Glutamatergic neuron (in vitro differentiated cells): ENCODE results near the gene CAMKMT. TPM values are rescaled to one million over a fixed set of nuclear protein-coding genes. Genes with fewer than 3 reads are reported as not detected.

Source experiments
- DNase-seq: peaks from one replicate; pipeline ENCODE4 v3.0.0; 2022
- H3K27ac Mint-ChIP-seq: one replicate; pipeline ENCODE4 v1.8.0; 2020; ENCODE audit warnings: mild to moderate bottlenecking, mixed read lengths, inconsistent platforms; ENCODE audit not compliant: unreplicated experiment
- H3K27me3 Mint-ChIP-seq: one replicate; pipeline ENCODE4 v1.8.0; 2020; ENCODE audit warnings: mild to moderate bottlenecking, moderate library complexity, mixed read lengths, inconsistent platforms; ENCODE audit not compliant: unreplicated experiment
- H3K36me3 Mint-ChIP-seq: one replicate; pipeline ENCODE4 v1.8.0; 2020; ENCODE audit warnings: mild to moderate bottlenecking, mixed read lengths, inconsistent platforms; ENCODE audit not compliant: unreplicated experiment
- H3K4me1 Mint-ChIP-seq: one replicate; pipeline ENCODE4 v1.8.0; 2020; ENCODE audit warnings: mild to moderate bottlenecking, low read depth, mixed read lengths, inconsistent platforms; ENCODE audit not compliant: unreplicated experiment
- H3K4me3 Mint-ChIP-seq: one replicate; pipeline ENCODE4 v1.8.0; 2020; ENCODE audit warnings: mild to moderate bottlenecking, mixed read lengths, inconsistent platforms; ENCODE audit not compliant: unreplicated experiment
- H3K9me3 Mint-ChIP-seq: one replicate; pipeline ENCODE4 v1.8.0; 2020; ENCODE audit warnings: mild to moderate bottlenecking, moderate library complexity, mixed read lengths, inconsistent platforms; ENCODE audit not compliant: unreplicated experiment
- total RNA-seq: library from RNA; stranded (reverse); fragmentation: NEBNext Ultra II Directional; extraction: Animal tissue kit (Norgen Biotek cat#: 25700); gene quantifications from one replicate; pipeline ENCODE4 v1.2.1, GENCODE V29; 2021; ENCODE audit not compliant: unreplicated experiment
- TF ChIP-seq, protein P1 (sequence below): fragments of 200-600 bp; sonication (generic); IDR thresholded peaks from one replicate; pipeline ENCODE4 v1.5.0; 2021; ENCODE audit not compliant: partially characterized antibody, unreplicated experiment

CAMKMT gene
- total RNA-seq, 1 donor from 2014 or later, result 9.6 TPM

DNA sequence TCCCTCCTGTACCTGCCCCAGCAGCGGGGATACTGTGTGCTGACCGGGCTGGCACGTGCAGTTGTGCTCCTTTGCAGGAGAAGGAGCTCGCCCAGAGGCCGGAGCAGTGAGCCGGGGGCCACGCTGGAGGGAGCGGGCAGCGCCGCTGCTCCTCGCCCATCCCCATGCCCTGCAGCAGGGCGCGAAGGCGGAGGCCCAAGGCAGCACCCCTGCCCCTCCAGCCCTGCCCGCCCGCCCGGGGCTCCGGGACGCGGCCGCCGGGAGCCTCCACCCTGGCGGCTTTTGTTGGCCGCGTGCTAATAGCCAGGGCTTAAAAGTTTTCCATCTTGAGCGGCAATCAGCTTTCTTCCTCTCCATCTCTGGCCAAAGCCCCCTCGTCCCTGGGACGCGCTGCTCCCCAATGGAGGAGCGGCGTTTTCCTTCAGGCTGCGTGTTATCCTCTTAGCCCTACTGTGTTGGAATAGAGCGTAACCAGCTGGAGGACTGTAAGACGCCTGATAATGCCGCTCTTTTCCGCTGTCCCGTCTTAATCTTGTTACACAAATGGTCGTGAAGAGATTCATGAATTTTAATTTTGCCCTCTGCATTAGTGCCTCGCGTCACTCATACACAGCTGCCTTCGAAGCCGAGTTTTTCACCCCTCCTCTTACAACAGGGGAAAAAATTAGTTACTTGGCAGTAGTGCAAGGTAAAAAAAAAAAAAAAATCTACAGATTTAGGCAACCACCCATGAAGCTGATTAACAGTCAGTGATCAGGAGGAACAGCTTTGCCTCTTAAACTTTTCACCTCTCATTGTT is 406.9 kb downstream of the CAMKMT start:
- TF ChIP-seq, protein P1, sequence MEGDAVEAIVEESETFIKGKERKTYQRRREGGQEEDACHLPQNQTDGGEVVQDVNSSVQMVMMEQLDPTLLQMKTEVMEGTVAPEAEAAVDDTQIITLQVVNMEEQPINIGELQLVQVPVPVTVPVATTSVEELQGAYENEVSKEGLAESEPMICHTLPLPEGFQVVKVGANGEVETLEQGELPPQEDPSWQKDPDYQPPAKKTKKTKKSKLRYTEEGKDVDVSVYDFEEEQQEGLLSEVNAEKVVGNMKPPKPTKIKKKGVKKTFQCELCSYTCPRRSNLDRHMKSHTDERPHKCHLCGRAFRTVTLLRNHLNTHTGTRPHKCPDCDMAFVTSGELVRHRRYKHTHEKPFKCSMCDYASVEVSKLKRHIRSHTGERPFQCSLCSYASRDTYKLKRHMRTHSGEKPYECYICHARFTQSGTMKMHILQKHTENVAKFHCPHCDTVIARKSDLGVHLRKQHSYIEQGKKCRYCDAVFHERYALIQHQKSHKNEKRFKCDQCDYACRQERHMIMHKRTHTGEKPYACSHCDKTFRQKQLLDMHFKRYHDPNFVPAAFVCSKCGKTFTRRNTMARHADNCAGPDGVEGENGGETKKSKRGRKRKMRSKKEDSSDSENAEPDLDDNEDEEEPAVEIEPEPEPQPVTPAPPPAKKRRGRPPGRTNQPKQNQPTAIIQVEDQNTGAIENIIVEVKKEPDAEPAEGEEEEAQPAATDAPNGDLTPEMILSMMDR, result no peak
- peaks cover 2% of the 10 kb centered on the region for H3K27me3 Mint-ChIP-seq
- peak; percentile 36 for DNase-seq
- H3K4me3 Mint-ChIP-seq, result peak overlapping the region; percentile 92
- H3K36me3 Mint-ChIP-seq, result no peaks in the 10 kb centered on the region
- H3K9me3 Mint-ChIP-seq, result no peaks in the 10 kb centered on the region
- peaks cover 39% of the 10 kb centered on the region for H3K4me1 Mint-ChIP-seq
- peak overlapping the region; percentile 74 for H3K27ac Mint-ChIP-seq

DNA sequence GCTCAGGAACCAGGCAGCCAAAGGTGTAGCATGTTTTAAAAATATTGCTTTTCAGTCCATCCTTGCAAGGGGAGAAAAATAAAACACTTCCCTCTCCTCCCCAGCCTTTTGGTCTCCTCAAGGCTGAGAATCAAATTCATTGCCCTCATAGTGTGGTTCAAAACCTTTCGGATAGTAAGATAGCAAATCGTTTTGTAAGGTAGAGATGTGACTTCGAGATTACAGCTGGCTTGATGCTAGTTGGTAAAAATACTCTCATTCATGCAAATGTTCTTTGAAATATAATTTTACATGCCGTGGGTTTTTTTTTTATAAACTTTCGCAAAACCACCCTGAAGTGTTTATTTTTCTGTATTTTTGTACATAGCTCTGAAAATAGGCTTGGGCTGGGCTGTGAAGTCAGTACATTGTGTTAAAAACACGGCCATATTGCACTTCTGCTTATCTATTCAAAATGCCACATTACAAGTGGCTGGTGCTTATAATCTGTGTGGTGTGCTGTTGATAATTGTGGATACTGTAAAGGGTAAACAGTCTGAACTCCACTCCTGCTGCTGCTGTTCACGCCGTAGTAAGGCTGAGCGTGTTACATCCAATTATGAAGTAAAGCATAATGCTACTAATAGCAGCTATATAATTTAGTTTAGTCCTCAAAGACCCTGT is 407.7 kb downstream of the CAMKMT start:
- Mint-ChIP-seq H3K9me3 (no peaks in the 10 kb centered on the region), H3K27ac (peak overlapping the region; percentile 56), H3K36me3 (no peaks in the 10 kb centered on the region), H3K4me1 (peaks cover 41% of the 10 kb centered on the region), H3K4me3 (peak overlapping the region; percentile 92), H3K27me3 (peaks cover 2% of the 10 kb centered on the region)
- DNase-seq, result no peak
- TF ChIP-seq, protein P1, result no peak

- DNase-seq, result peak; percentile 20
These were observed 408.8 kb downstream of the CAMKMT start for GRCh38 chr2:44770221-44771195.

DNA sequence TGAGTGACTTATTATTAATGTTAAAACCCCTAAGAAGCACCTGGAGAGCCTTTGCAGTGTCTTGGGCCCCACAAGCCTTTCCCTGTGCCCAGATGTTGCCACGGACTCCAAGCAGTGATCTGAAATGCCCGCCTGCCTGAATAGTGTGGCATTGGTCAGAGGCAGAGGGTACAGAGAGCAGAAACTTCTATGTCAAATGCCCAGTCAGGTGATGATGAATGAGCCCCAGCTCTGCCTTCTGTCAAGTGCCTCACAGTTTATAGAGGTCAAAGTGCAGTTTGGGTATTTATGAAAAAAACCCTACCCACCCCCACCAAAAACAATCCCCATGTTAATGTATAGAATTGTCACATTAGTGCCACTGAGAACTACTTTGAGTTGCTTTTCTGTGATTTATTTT is 409.8 kb downstream of the CAMKMT start:
- H3K27ac Mint-ChIP-seq, result no peak overlapping the region
- peaks cover 2% of the 10 kb centered on the region for H3K27me3 Mint-ChIP-seq
- no peak for DNase-seq
- TF ChIP-seq, protein P1, result no peak
- H3K4me1 Mint-ChIP-seq, result peaks cover 42% of the 10 kb centered on the region
- no peaks in the 10 kb centered on the region for H3K9me3 Mint-ChIP-seq
- H3K36me3 Mint-ChIP-seq, result no peaks in the 10 kb centered on the region
- no peak overlapping the region for H3K4me3 Mint-ChIP-seq

More at GRCh38 chr2:44770221-44771195, 408.8 kb downstream of the CAMKMT start:
- no peaks in the 10 kb centered on the region for H3K36me3 Mint-ChIP-seq
- H3K27me3 Mint-ChIP-seq, result peaks cover 2% of the 10 kb centered on the region
- no peak overlapping the region for H3K4me3 Mint-ChIP-seq
- TF ChIP-seq, protein P1, result no peak
- no peaks in the 10 kb centered on the region for H3K9me3 Mint-ChIP-seq
- H3K4me1 Mint-ChIP-seq, result peaks cover 41% of the 10 kb centered on the region
- no peak overlapping the region for H3K27ac Mint-ChIP-seq
